ENCODE results near the gene ZNF862.

DNA sequence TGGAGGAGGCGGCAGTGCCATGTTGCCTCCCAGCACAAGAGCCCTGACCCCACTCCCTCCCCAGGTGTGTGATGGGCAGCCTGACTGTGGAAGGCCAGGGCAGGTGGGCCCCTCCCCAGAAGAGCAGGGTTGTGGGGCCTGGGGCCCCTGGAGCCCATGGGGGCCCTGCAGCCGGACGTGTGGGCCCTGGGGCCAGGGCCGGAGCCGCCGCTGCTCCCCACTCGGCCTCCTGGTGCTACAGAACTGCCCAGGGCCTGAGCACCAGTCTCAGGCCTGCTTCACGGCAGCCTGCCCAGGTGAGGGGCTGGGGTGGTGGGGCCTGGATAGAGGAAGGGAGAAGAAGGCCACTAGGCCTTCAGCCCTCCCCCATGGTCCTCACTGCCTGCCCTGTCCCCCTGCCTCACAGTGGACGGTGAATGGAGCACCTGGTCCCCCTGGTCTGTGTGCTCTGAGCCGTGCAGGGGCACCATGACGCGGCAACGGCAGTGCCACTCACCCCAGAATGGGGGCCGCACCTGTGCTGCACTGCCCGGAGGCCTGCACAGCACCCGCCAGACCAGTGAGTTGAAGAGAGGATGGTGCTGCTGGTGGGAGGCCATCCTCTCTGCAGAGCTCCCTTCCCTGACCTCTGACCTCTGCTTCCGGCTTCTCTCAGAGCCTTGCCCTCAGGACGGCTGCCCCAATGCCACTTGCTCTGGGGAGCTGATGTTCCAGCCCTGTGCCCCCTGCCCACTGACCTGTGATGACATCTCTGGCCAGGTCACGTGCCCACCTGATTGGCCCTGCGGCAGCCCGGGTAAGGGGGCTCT lies 46.6 kb upstream of the ZNF862 start:
- TF ChIP-seq, protein P1, sequence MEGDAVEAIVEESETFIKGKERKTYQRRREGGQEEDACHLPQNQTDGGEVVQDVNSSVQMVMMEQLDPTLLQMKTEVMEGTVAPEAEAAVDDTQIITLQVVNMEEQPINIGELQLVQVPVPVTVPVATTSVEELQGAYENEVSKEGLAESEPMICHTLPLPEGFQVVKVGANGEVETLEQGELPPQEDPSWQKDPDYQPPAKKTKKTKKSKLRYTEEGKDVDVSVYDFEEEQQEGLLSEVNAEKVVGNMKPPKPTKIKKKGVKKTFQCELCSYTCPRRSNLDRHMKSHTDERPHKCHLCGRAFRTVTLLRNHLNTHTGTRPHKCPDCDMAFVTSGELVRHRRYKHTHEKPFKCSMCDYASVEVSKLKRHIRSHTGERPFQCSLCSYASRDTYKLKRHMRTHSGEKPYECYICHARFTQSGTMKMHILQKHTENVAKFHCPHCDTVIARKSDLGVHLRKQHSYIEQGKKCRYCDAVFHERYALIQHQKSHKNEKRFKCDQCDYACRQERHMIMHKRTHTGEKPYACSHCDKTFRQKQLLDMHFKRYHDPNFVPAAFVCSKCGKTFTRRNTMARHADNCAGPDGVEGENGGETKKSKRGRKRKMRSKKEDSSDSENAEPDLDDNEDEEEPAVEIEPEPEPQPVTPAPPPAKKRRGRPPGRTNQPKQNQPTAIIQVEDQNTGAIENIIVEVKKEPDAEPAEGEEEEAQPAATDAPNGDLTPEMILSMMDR (IDR thresholded peaks at IDR 0.05; ENCODE audit: borderline replicate concordance, extremely low read depth, low read length, poor library complexity, severe bottlenecking) = no peak
- no peak for TF ChIP-seq EZH2 (IDR thresholded peaks at IDR 0.05; ENCODE audit: borderline replicate concordance, low read depth, low read length, severe bottlenecking)
